GM12878 (cell line): Measurements from ENCODE around the gene ITGAL. TPM values are rescaled to one million over a fixed set of nuclear protein-coding genes. Genes with fewer than 3 reads are reported as not detected.
A peak's percentile ranks its signal among the peaks of the same experiment; 100 is the strongest.

Experiments used
- BCL3 ChIP-seq: IDR thresholded peaks from 2 replicates; pipeline ENCODE4 v1.6.1; 2011; ENCODE audit warnings: borderline replicate concordance, low read depth, mild to moderate bottlenecking, moderate library complexity, low read length; ENCODE audit not compliant: insufficient read depth, poor library complexity, severe bottlenecking
- BCLAF1 ChIP-seq: fragments of 450-650 bp; IDR thresholded peaks from 2 replicates; pipeline ENCODE4 v1.6.1; 2017; ENCODE audit warnings: antibody characterized with exemption, mild to moderate bottlenecking, moderate library complexity
- CREM ChIP-seq: IDR thresholded peaks from 2 replicates; pipeline ENCODE4 v1.6.1; 2014; ENCODE audit warnings: antibody characterized with exemption, low read depth
- EGR1 ChIP-seq, 2 experiments: IDR thresholded peaks; 1 replicate in 1 of 2; 2 replicates in 1 of 2; pipeline ENCODE4 v1.6.1; 2011 to 2012; ENCODE audit warnings: low read depth in 2 of 2, low read length in 2 of 2, borderline replicate concordance in 1 of 2, mild to moderate bottlenecking in 1 of 2, moderate library complexity in 1 of 2
- ETV6 ChIP-seq, 2 experiments: fragments of 450-650 bp in 1 of 2; IDR thresholded peaks in 1 of 2; conservative IDR thresholded peaks in 1 of 2; 2 replicates each; pipeline ENCODE4 v1.6.1; 2014; ENCODE audit warnings: antibody characterized with exemption in 1 of 2, borderline replicate concordance in 1 of 2, low read depth in 1 of 2, mild to moderate bottlenecking in 1 of 2, moderate library complexity in 1 of 2
- IRF4 ChIP-seq: IDR thresholded peaks from 2 replicates; pipeline ENCODE4 v1.6.1; 2011; ENCODE audit warnings: low read depth, low read length
- JUND ChIP-seq: IDR thresholded peaks from 2 replicates; pipeline ENCODE4 v1.6.1; 2012; ENCODE audit warnings: low read depth, mild to moderate bottlenecking, low read length, improper control_type of control experiment, moderate library complexity
- MAX ChIP-seq: IDR thresholded peaks from 2 replicates; pipeline ENCODE4 v1.6.1; 2012; ENCODE audit warnings: low read depth, low read length, improper control_type of control experiment
- MLLT1 ChIP-seq: fragments of 450-650 bp; IDR thresholded peaks from 2 replicates; pipeline ENCODE4 v1.6.1; 2016; ENCODE audit warnings: mild to moderate bottlenecking
- MTA2 ChIP-seq: fragments of 450-650 bp; IDR thresholded peaks from 2 replicates; pipeline ENCODE4 v1.6.1; 2016; ENCODE audit warnings: low read depth, mild to moderate bottlenecking, moderate library complexity
- MXI1 ChIP-seq: fragments of 150-350 bp; IDR thresholded peaks from 2 replicates; pipeline ENCODE4 v1.6.1; 2011; ENCODE audit warnings: low read depth, mild to moderate bottlenecking, inconsistent platforms, low read length, improper control_type of control experiment
- NFYB ChIP-seq: IDR thresholded peaks from 2 replicates; pipeline ENCODE4 v1.6.1; 2011; ENCODE audit warnings: low read depth, mild to moderate bottlenecking, low read length, improper control_type of control experiment, moderate library complexity; ENCODE audit not compliant: insufficient read depth
- NRF1 ChIP-seq: conservative IDR thresholded peaks from 2 replicates; pipeline ENCODE4 v1.6.1; 2011; ENCODE audit warnings: mild to moderate bottlenecking, low read depth, low read length, improper control_type of control experiment
- POLR2A ChIP-seq: IDR thresholded peaks from 2 replicates; pipeline ENCODE4 v1.6.1; 2011; ENCODE audit warnings: low read depth, mild to moderate bottlenecking, low read length
- POLR2AphosphoS2 ChIP-seq: IDR thresholded peaks from 2 replicates; pipeline ENCODE4 v1.6.1; 2011; ENCODE audit warnings: low read depth, mild to moderate bottlenecking, low read length, improper control_type of control experiment, moderate library complexity
- POLR2AphosphoS5 ChIP-seq: IDR thresholded peaks from 2 replicates; pipeline ENCODE4 v1.6.1; 2011; ENCODE audit warnings: mild to moderate bottlenecking, low read length, inconsistent platforms
- RAD51 ChIP-seq: fragments of 450-650 bp; IDR thresholded peaks from 2 replicates; pipeline ENCODE4 v1.6.1; 2016; ENCODE audit warnings: moderate library complexity, mild to moderate bottlenecking, inconsistent platforms
- RB1 ChIP-seq: fragments of 450-650 bp; formaldehyde crosslinking; IDR thresholded peaks from 2 replicates; pipeline ENCODE4 v1.6.1; 2017; ENCODE audit warnings: mild to moderate bottlenecking, borderline replicate concordance
- RELA ChIP-seq: fragments of 450-650 bp; IDR thresholded peaks from 2 replicates; pipeline ENCODE4 v1.8.0; 2014; ENCODE audit warnings: borderline replicate concordance; ENCODE audit not compliant: partially characterized antibody
- SIX5 ChIP-seq: IDR thresholded peaks from 2 replicates; pipeline ENCODE4 v1.6.1; 2011; ENCODE audit warnings: mild to moderate bottlenecking, low read depth, low read length, moderate library complexity; ENCODE audit not compliant: severe bottlenecking
- SRF ChIP-seq, 2 experiments: IDR thresholded peaks; 2 replicates each; pipeline ENCODE4 v1.6.1; 2011; ENCODE audit warnings: low read depth in 2 of 2, low read length in 2 of 2, mild to moderate bottlenecking in 1 of 2, moderate library complexity in 1 of 2
- STAT3 ChIP-seq: IDR thresholded peaks from 2 replicates; pipeline ENCODE4 v1.6.1; 2011; ENCODE audit warnings: low read depth, low read length, improper control_type of control experiment
- SUZ12 ChIP-seq: fragments of 200-600 bp; sonication (generic); IDR thresholded peaks from one replicate; pipeline ENCODE4 v1.6.1; 2018; ENCODE audit warnings: antibody characterized with exemption, mild to moderate bottlenecking; ENCODE audit not compliant: unreplicated experiment
- TAF1 ChIP-seq: IDR thresholded peaks from 2 replicates; pipeline ENCODE4 v1.6.1; 2011; ENCODE audit warnings: mild to moderate bottlenecking, low read depth, low read length, borderline replicate concordance
- ZNF217 ChIP-seq: fragments of 450-650 bp; IDR thresholded peaks from 2 replicates; pipeline ENCODE4 v1.6.1; 2017; ENCODE audit warnings: antibody characterized with exemption, mild to moderate bottlenecking
- polyA plus RNA-seq, 11 experiments: library from polyadenylated mRNA; depleted of rRNA in 4 of 11; unstranded in 6 of 11; stranded (reverse) in 5 of 11; fragments of >200 nt; fragmentation: Nextera tagmentation in 4 of 11; fragmentation: Illumina TruSeq in 1 of 11; extraction: Ambion mirVana in 4 of 11; extraction: Trizol in 1 of 11; gene quantifications; 1 replicate in 1 of 11; 2 replicates in 10 of 11; pipeline versions ENCODE4 v1.2.1 to v1.2.3, GENCODE V29; 2011 to 2016; ENCODE audit warnings: inconsistent platforms in 2 of 11, missing spikeins in 2 of 11, low read depth in 1 of 11
- total RNA-seq, 4 experiments: library from RNA; depleted of rRNA in 3 of 4; stranded (reverse); fragments of >200 nt in 3 of 4; fragmentation: Illumina TruSeq in 1 of 4; extraction: Trizol in 1 of 4; gene quantifications; 2 replicates each; pipeline versions ENCODE4 v1.2.1 to v1.2.3, GENCODE V29; 2013 to 2021

Gene ITGAL
- total and polyA plus RNA-seq, 10 of the 15 experiments (the other 5 are each of a cell fraction or from before 2014, with no cell fraction given), result 10.7 to 170 (median 96.9) TPM

- TF ChIP-seq MLLT1, result peak; percentile 72
- TF ChIP-seq MXI1, result peak; percentile 73
- TF ChIP-seq MTA2, result peak; percentile 86
- no peak for TF ChIP-seq RELA
- TF ChIP-seq POLR2A, result peak; percentile 81
- TF ChIP-seq RB1, result no peak; the same call in 1 of the 2 replicates
- peak; percentile 86 for TF ChIP-seq POLR2AphosphoS5
- TF ChIP-seq MAX, result peak; percentile 73; the same call in 1 of the 2 replicates
- TF ChIP-seq TAF1, result peak; percentile 77; the same call in 1 of the 2 replicates
- no peak for TF ChIP-seq SUZ12
- TF ChIP-seq IRF4, result peak; percentile 69; the same call in 1 of the 2 replicates
- peak in 1 of 2 experiments; percentile 94; a peak in 2 of 4 replicates for TF ChIP-seq ETV6 (conservative IDR thresholded peaks at IDR 0.05 in 1 of 2, IDR thresholded peaks at IDR 0.05 in 1 of 2; ENCODE audit: borderline replicate concordance in 1 of 2, low read depth in 1 of 2)
- no peak for TF ChIP-seq NRF1
- TF ChIP-seq CREM, result peak; percentile 54; the same call in 1 of the 2 replicates
- peak; percentile 36 for TF ChIP-seq RAD51
- TF ChIP-seq NFYB, result no peak
- no peak for TF ChIP-seq JUND
- no peak for TF ChIP-seq SIX5
- TF ChIP-seq ZNF217, result peak; percentile 92
- no peak for TF ChIP-seq BCLAF1
- 0 out of 2 replicates have a peak, but pooled peaks have one; percentile 21 for TF ChIP-seq STAT3
- no peak for TF ChIP-seq EGR1 (IDR thresholded peaks at IDR 0.05; ENCODE audit: borderline replicate concordance in 1 of 2, low read depth in 2 of 2, low read length in 2 of 2)
- TF ChIP-seq SRF (IDR thresholded peaks at IDR 0.05; ENCODE audit: low read depth in 2 of 2, low read length in 2 of 2), result no peak
- no peak; the same call in 1 of the 2 replicates for TF ChIP-seq POLR2AphosphoS2
- TF ChIP-seq BCL3, result peak; percentile 54
These were observed at the start of gene ITGAL (continued) for GRCh38 chr16:30472328-30472942.
